ENCODE data around the gene PA2G4. TPM values are rescaled to one million over a fixed set of nuclear protein-coding genes. Genes with fewer than 3 reads are reported as not detected.
A peak's percentile ranks its signal among the peaks of the same experiment; 100 is the strongest.

PA2G4 gene
- total and polyA plus RNA-seq, 4 donors = 56.8 to 148 (median 68.6) TPM

DNA sequence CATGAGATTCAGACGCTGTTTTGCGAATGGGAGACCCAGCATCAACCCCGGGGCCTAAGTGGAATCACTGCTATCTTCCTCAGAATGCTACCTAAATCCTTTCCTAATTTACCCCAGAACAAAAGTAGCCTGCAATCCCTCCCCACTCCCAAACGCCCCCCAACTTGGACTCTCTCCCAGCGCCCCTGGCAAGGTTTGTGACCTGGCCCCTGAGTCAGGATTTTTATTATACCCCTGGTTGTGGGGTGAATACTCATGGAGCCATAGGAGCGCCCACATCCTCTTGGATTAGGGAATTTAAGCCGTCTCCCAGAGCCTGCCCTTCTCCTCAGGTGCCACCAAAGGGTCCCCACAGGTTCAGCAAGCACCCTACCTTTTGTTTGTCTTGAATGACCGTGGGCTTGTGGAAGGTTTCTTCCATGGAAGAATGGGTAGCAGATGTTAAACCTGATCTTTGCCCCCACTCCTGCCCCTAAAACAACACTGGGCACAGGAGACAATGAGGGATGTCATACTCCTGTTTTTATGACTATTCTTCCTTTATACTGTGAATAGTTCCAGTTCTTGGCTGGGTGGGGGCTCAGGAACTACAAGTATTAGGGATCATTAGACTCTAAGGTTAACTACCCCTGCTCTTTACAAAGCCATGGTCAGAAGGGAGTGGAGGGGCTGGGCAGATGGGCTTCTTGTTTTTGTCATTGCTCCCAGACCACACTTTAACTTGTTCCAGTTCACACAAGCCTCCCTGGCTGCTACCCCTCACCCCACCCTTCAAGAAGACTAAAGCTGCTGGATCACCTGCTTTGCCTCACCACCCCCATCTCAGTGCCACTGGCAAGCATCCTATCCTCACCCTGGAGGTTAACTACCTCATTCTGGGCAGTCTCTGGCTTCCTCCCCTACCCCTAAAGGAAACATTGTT is 48.7 kb downstream of the PA2G4 start:
- H3K36me3 ChIP-seq (ENCODE audit: control insufficient read depth in 4 of 4, insufficient read depth in 3 of 4, low read depth in 1 of 4, low read length in 3 of 4) = no peaks in the 10 kb centered on the region
- TF ChIP-seq TAF1 (conservative IDR thresholded peaks at IDR 0.05) (no peak), FOXA2 (IDR thresholded peaks at IDR 0.05) (no peak), JUND (IDR thresholded peaks at IDR 0.05) (no peak), FOXA1 (IDR thresholded peaks at IDR 0.05) (no peak), YY1 (IDR thresholded peaks at IDR 0.05) (no peak)
- TF ChIP-seq, protein P1, sequence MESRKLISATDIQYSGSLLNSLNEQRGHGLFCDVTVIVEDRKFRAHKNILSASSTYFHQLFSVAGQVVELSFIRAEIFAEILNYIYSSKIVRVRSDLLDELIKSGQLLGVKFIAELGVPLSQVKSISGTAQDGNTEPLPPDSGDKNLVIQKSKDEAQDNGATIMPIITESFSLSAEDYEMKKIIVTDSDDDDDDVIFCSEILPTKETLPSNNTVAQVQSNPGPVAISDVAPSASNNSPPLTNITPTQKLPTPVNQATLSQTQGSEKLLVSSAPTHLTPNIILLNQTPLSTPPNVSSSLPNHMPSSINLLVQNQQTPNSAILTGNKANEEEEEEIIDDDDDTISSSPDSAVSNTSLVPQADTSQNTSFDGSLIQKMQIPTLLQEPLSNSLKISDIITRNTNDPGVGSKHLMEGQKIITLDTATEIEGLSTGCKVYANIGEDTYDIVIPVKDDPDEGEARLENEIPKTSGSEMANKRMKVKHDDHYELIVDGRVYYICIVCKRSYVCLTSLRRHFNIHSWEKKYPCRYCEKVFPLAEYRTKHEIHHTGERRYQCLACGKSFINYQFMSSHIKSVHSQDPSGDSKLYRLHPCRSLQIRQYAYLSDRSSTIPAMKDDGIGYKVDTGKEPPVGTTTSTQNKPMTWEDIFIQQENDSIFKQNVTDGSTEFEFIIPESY (IDR thresholded peaks at IDR 0.05) = no peak
- TF ChIP-seq, protein P2, sequence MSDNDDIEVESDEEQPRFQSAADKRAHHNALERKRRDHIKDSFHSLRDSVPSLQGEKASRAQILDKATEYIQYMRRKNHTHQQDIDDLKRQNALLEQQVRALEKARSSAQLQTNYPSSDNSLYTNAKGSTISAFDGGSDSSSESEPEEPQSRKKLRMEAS (IDR thresholded peaks at IDR 0.05) = no peak
- H3K9me3 ChIP-seq (ENCODE audit: control insufficient read depth in 4 of 4, low read length in 3 of 4) = no peaks in the 10 kb centered on the region
- 18% methylated on average over 8 of the region's 8 CpGs for WGBS
- peak overlapping the region; percentile 88 to 98 for H3K27ac ChIP-seq (ENCODE audit: low read depth in 1 of 2, low read length in 2 of 2)
- H3K27me3 ChIP-seq (ENCODE audit: control insufficient read depth in 4 of 4, insufficient read depth in 4 of 4, low read length in 3 of 4) = no peaks in the 10 kb centered on the region
- peak overlapping the region; percentile 76 to 86 for H3K9ac ChIP-seq (ENCODE audit: low read depth in 1 of 2, low read length in 2 of 2)
- peak overlapping the region; percentile 4 to 83 (median 79) for H3K4me3 ChIP-seq (ENCODE audit: low read depth in 1 of 3, low read length in 3 of 3)
- no peak for DNase-seq (ENCODE audit: low spot score)
- peaks cover 9 to 37% (median 28%) of the 10 kb centered on the region in 4 donors for H3K4me1 ChIP-seq (ENCODE audit: control insufficient read depth in 4 of 4, insufficient read depth in 4 of 4, low read length in 3 of 4)

DNA sequence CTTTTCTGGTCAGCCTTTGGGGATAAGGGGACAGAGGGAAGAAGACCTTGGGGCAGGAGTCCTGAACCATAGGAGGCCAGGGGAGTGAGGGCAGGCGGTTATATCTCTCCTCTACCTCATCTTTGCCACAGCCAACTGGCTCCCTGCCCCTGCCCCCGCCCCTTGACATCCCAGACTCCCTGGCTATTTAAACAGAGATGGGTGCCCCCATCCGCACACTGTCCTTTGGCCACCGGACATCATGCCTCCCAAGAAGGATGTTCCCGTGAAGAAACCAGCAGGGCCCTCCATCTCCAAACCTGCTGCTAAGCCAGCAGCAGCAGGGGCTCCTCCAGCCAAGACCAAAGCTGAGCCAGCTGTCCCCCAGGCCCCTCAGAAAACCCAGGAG is 49.3 kb downstream of the PA2G4 start:
- Histone ChIP-seq H3K4me1 (ENCODE audit: control insufficient read depth in 4 of 4, insufficient read depth in 4 of 4, low read length in 3 of 4) (peaks cover 9 to 37% (median 28%) of the 10 kb centered on the region in 4 donors), H3K9ac (ENCODE audit: low read depth in 1 of 2, low read length in 2 of 2) (no peak overlapping the region), H3K9me3 (ENCODE audit: control insufficient read depth in 4 of 4, low read length in 3 of 4) (no peaks in the 10 kb centered on the region), H3K27me3 (ENCODE audit: control insufficient read depth in 4 of 4, insufficient read depth in 4 of 4, low read length in 3 of 4) (no peaks in the 10 kb centered on the region), H3K36me3 (ENCODE audit: control insufficient read depth in 4 of 4, insufficient read depth in 3 of 4, low read depth in 1 of 4, low read length in 3 of 4) (no peaks in the 10 kb centered on the region), H3K27ac (ENCODE audit: low read depth in 1 of 2, low read length in 2 of 2) (no peak overlapping the region), H3K4me3 (ENCODE audit: low read depth in 1 of 3, low read length in 3 of 3) (no peak overlapping the region)
- WGBS = 86% methylated on average over 5 of the region's 5 CpGs
- DNase-seq (ENCODE audit: low spot score) = no peak
- TF ChIP-seq, protein P3, sequence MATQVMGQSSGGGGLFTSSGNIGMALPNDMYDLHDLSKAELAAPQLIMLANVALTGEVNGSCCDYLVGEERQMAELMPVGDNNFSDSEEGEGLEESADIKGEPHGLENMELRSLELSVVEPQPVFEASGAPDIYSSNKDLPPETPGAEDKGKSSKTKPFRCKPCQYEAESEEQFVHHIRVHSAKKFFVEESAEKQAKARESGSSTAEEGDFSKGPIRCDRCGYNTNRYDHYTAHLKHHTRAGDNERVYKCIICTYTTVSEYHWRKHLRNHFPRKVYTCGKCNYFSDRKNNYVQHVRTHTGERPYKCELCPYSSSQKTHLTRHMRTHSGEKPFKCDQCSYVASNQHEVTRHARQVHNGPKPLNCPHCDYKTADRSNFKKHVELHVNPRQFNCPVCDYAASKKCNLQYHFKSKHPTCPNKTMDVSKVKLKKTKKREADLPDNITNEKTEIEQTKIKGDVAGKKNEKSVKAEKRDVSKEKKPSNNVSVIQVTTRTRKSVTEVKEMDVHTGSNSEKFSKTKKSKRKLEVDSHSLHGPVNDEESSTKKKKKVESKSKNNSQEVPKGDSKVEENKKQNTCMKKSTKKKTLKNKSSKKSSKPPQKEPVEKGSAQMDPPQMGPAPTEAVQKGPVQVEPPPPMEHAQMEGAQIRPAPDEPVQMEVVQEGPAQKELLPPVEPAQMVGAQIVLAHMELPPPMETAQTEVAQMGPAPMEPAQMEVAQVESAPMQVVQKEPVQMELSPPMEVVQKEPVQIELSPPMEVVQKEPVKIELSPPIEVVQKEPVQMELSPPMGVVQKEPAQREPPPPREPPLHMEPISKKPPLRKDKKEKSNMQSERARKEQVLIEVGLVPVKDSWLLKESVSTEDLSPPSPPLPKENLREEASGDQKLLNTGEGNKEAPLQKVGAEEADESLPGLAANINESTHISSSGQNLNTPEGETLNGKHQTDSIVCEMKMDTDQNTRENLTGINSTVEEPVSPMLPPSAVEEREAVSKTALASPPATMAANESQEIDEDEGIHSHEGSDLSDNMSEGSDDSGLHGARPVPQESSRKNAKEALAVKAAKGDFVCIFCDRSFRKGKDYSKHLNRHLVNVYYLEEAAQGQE (IDR thresholded peaks at IDR 0.05) = no peak
- TF ChIP-seq YY1 (IDR thresholded peaks at IDR 0.05) = no peak
- TF ChIP-seq, protein P1 (IDR thresholded peaks at IDR 0.05) = no peak
- TF ChIP-seq, protein P4, sequence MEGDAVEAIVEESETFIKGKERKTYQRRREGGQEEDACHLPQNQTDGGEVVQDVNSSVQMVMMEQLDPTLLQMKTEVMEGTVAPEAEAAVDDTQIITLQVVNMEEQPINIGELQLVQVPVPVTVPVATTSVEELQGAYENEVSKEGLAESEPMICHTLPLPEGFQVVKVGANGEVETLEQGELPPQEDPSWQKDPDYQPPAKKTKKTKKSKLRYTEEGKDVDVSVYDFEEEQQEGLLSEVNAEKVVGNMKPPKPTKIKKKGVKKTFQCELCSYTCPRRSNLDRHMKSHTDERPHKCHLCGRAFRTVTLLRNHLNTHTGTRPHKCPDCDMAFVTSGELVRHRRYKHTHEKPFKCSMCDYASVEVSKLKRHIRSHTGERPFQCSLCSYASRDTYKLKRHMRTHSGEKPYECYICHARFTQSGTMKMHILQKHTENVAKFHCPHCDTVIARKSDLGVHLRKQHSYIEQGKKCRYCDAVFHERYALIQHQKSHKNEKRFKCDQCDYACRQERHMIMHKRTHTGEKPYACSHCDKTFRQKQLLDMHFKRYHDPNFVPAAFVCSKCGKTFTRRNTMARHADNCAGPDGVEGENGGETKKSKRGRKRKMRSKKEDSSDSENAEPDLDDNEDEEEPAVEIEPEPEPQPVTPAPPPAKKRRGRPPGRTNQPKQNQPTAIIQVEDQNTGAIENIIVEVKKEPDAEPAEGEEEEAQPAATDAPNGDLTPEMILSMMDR (IDR thresholded peaks at IDR 0.05; ENCODE audit: low read depth, low read length, missing input control) = no peak
- TF ChIP-seq RAD21 (IDR thresholded peaks at IDR 0.05) = no peak
- TF ChIP-seq FOXA1 (IDR thresholded peaks at IDR 0.05) = no peak
- TF ChIP-seq GABPA (IDR thresholded peaks at IDR 0.05 in 1 of 2, conservative IDR thresholded peaks at IDR 0.05 in 1 of 2) = no peak
- TF ChIP-seq, protein P5, sequence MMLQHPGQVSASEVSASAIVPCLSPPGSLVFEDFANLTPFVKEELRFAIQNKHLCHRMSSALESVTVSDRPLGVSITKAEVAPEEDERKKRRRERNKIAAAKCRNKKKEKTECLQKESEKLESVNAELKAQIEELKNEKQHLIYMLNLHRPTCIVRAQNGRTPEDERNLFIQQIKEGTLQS (IDR thresholded peaks at IDR 0.05) = no peak
- TF ChIP-seq JUND (IDR thresholded peaks at IDR 0.05) = no peak
- TF ChIP-seq NR2F2 (IDR thresholded peaks at IDR 0.05) = no peak
- no peak for TF ChIP-seq FOXA2 (IDR thresholded peaks at IDR 0.05)
- TF ChIP-seq, protein P2 (IDR thresholded peaks at IDR 0.05) = no peak
- TF ChIP-seq RXRA (IDR thresholded peaks at IDR 0.05) = no peak
- TF ChIP-seq TAF1 (conservative IDR thresholded peaks at IDR 0.05) = no peak
- TF ChIP-seq EGR1 (IDR thresholded peaks at IDR 0.05; ENCODE audit: low read depth in 2 of 2) = no peak
- TF ChIP-seq HNF4G (IDR thresholded peaks at IDR 0.05) = no peak
- TF ChIP-seq SP1 (IDR thresholded peaks at IDR 0.05) = no peak

Measured in liver (tissue), 9 donors.